ENCODE data around the gene DAW1. TPM values are rescaled to one million over a fixed set of nuclear protein-coding genes. Genes with fewer than 3 reads are reported as not detected.

DAW1 gene
- total RNA-seq, 2 experiments from 2014 or later: not detected

DNA sequence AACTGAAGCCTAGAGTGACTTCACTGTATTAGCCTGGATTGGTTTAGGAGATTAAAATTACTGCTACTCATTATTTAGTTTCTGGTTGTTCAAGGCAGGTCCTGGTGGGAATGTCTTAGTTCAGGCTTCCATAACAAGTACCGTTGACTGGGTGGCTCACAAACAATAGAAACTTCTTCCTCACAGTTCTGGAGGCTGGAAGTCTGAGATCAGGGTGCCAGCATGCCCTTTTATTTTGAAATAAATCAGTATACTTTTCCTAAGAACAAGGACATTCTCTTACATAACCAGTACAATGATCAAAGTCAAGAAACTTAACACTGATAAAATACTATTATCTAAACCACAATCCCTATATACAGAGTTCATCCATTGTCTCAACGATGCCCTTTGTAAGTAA lies 4.0 kb upstream of the DAW1 start:
- Mint-ChIP-seq H3K27me3 (peaks cover 12% of the 10 kb centered on the region), H3K4me1 (no peaks in the 10 kb centered on the region), H3K4me3 (no peak overlapping the region), H3K36me3 (no peaks in the 10 kb centered on the region), H3K27ac (no peak overlapping the region), H3K9me3 (ENCODE audit: low read depth) (no peaks in the 10 kb centered on the region)
- no peak for ATAC-seq
- CTCF ChIA-PET: no interaction called here
- no peak for DNase-seq

DNA sequence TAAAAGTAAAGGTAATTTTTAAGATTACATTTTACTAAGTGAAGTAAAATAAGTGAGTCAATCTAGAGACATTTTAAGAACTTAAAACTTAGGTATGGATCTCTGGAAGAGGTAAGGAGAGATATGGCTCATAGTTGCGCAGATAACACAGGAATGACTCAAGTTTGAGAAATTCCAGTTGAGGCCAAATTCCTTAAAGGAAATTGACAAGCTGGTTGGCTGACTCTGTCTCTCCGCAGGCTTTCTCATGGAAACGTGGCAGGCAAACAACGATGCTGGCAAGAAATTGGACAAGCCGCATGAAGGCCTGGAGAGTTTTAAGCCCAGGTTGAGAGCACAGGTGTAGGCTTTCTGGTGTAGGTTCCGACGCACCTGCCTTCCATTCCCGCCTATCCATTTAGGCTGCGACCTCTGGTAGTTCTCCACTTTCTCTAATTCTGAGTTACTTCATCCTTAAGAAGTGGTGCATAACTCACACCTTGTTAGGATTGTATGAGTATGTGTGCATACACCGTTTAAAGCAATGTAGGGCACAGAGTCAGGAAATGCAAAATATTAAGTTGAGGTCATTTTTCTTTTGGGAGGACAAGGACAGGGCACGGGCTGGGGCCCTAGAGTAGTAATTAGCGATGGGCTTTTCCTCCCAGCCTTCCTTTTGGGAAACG lies 589 bp upstream of the DAW1 start:
- Mint-ChIP-seq H3K27me3 (peaks cover 19% of the 10 kb centered on the region), H3K9me3 (ENCODE audit: low read depth) (no peaks in the 10 kb centered on the region), H3K4me3 (no peak overlapping the region), H3K36me3 (no peaks in the 10 kb centered on the region), H3K27ac (no peak overlapping the region), H3K4me1 (no peaks in the 10 kb centered on the region)
- DNase-seq (no peak), ATAC-seq (no peak)
- CTCF ChIA-PET: interaction anchor here (1.3 to 1.4 kb wide), 2 partner anchors 9 to 16 kb away, joined by 3 to 7 read pairs; no protein-coding TSS in a partner anchor

DNA sequence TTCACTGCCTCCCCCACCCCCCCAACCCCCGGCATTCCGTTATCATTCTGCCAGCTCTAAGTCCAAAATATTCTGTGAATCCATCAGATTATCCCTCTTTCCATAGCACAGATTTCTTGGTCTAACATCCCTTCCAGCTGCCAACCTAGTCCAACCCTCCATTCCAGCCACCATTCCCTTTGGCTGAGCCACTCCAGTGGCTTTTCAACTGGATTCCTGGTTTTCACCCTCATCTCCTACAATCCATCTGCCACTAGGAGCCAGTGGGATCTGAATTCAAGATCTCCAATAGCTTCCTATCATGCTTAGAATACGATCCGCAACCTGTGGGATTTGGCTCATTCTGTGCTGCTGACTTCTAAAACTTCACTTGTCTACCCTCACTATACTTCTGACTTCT lies 1.2 kb downstream of the DAW1 start:
- CTCF ChIA-PET: no interaction called here
- DNase-seq (no peak), ATAC-seq (no peak)
- Mint-ChIP-seq H3K9me3 (ENCODE audit: low read depth) (no peaks in the 10 kb centered on the region), H3K36me3 (no peaks in the 10 kb centered on the region), H3K27ac (no peak overlapping the region), H3K4me1 (no peaks in the 10 kb centered on the region), H3K4me3 (no peak overlapping the region), H3K27me3 (peaks cover 19% of the 10 kb centered on the region)

DNA sequence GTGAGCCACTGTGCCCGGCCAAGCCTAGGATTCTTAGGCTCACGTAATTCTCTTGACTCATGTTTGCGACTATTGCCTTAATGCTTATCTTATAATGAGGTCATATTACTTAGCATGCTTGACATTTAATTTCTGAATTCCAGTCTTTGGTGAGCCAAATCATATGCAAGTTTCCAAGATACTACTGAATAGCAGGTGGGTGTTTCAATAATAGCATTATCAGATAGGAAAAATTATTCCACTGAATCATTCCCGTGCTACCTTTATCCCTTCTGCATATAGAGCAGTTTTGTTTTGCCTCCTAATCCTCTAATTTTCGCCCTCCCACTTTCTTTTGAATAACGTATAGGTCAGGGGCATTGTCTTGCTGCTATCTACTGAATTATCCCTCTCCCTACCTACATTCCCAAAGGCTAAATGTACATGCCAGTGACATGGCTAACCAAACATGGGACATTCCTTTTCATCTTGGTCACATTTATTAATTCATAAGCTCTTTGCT lies 4.9 kb downstream of the DAW1 start:
- Mint-ChIP-seq H3K27ac (no peak overlapping the region), H3K36me3 (no peaks in the 10 kb centered on the region), H3K27me3 (peaks cover 10% of the 10 kb centered on the region), H3K4me1 (no peaks in the 10 kb centered on the region), H3K9me3 (ENCODE audit: low read depth) (no peaks in the 10 kb centered on the region), H3K4me3 (no peak overlapping the region)
- CTCF ChIA-PET: no interaction called here
- DNase-seq (no peak), ATAC-seq (no peak)

DNA sequence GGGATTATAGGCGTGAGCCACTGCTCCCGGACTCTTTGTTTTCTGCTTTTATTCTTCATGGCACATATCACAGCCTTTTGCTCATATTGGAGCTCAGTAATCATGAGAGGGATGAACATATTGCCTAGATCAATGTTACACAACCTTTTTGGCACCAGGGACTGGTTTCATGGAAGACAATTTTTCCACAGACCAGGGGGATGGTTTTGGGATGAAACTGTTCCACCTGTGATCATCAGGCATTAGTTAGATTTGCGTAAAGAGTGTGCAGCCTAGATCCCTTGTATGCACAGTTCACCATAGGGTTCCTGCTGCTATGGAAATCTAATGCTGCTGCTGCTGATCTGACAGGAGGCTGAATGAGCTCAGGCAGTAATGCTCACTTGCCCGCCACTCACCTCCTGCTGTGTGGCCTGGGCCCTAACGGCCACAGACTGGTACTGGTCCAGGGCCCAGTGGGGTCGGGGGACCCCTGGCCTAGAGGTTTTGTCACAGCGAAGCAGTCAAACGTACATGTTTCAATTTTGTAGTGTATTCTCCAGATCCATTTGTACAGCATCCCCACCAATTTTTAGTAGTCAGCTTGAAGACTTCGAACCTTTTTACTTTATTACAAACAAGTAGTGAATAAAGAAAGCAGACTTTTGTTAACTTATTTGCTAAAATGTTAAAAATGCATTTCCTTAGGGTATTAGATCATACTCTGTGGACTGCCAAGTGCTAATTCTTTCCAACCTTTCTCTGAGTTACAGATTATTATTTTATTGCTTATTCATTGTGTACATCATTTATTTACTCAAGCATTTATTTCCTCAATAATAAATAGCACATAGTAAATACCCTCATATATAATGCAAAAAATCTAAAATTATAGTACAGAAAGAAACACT lies 6.2 kb downstream of the DAW1 start:
- ATAC-seq: no peak
- H3K9me3 Mint-ChIP-seq (ENCODE audit: low read depth): no peaks in the 10 kb centered on the region
- H3K27ac Mint-ChIP-seq: no peak overlapping the region
- H3K27me3 Mint-ChIP-seq: peaks cover 6% of the 10 kb centered on the region
- no peaks in the 10 kb centered on the region for H3K36me3 Mint-ChIP-seq
- CTCF ChIA-PET: no interaction called here
- H3K4me1 Mint-ChIP-seq: no peaks in the 10 kb centered on the region
- DNase-seq: no peak
- H3K4me3 Mint-ChIP-seq: no peak overlapping the region

DNA sequence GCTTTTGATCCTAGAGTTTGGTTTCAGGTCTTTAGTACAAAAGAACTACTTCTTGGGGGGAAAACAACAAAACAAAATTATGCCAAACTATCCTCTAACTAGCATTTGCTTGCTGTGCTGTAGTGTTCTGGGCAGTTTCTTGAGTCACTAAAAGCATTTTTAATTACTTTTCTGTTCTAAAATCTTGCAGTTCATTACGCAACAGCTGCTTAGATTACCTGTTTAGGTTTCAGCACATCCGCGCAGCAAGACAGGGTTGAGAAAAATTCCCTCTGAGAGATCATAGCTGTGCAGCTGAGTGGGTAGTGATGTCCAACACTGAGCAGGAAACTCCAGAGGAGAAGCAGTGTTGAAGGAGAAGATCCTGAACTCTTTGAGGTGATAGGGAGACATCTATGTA lies 9.0 kb downstream of the DAW1 start:
- no peaks in the 10 kb centered on the region for H3K36me3 Mint-ChIP-seq
- no peak for DNase-seq
- CTCF ChIA-PET: interaction anchor here (1.7 kb wide), 1 partner anchor 18 kb away, joined by 4 read pairs; no protein-coding TSS in a partner anchor
- H3K4me1 Mint-ChIP-seq: peaks cover 2% of the 10 kb centered on the region
- H3K4me3 Mint-ChIP-seq: no peak overlapping the region
- no peak overlapping the region for H3K27ac Mint-ChIP-seq
- no peaks in the 10 kb centered on the region for H3K27me3 Mint-ChIP-seq
- no peak for ATAC-seq
- no peaks in the 10 kb centered on the region for H3K9me3 Mint-ChIP-seq (ENCODE audit: low read depth)

DNA sequence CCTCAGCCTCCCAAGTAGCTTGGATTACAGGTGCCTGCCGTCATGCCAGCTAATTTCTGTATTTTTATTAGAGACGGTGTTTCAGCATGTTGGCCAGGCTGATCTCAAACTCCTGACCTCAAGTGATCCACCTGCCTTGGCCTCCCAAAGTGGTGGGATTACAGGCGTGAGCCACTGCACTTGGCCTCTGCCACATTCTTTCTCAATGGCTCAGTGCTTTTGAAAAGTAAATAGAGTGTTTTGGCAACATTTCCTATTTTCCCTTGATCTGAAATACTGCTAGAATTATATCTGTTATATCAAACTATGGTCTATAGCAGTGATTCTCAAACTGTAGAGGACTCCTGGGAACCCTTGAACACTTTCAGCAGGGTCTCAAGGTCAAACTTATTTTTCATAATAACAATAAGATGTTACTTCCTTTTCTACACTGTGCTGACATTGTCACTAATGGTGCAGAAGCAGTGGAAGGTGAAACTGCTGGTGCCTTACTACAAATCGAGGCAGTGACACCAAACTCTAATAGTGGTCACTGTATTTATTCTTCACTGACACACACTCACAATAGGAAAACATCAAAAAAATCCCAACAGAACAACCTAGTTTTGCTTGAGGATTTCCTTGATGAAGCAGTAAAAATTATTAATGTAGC lies 10.6 kb downstream of the DAW1 start:
- no peak for ATAC-seq
- no peak overlapping the region for H3K4me3 Mint-ChIP-seq
- CTCF ChIA-PET: no interaction called here

DNA sequence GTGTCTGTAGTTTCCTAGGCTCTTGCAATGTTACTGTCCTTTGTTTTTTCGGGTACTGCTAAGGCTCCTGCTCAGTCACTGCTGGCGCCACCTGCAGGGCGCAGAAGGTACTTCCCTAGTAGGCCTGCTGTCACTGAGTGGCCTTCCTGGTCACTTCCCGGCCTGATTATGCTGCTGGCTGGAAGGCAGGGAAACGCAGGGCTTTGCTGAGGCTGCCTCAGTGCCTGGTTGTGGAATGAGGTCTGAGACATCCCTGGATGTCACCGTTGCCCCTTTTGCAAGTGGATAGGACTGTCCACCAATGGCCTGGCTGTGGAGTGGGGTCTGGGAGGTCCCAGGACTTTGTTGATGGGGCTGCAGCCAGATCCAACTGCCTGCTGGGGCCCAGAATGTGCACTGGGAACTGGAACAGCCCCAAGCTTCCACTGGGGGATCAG lies 13.1 kb downstream of the DAW1 start:
- peaks cover 2% of the 10 kb centered on the region for H3K4me1 Mint-ChIP-seq
- H3K27me3 Mint-ChIP-seq: no peaks in the 10 kb centered on the region
- DNase-seq: peak; percentile 61
- no peak overlapping the region for H3K4me3 Mint-ChIP-seq
- H3K27ac Mint-ChIP-seq: no peak overlapping the region
- no peaks in the 10 kb centered on the region for H3K36me3 Mint-ChIP-seq
- peak; percentile 65 for ATAC-seq
- H3K9me3 Mint-ChIP-seq (ENCODE audit: low read depth): no peaks in the 10 kb centered on the region
- CTCF ChIA-PET: interaction anchor here (1.0 kb wide), 1 partner anchor 226 kb away, joined by 3 read pairs; no protein-coding TSS in a partner anchor

More for the DNA sequence above, 10.6 kb downstream of the DAW1 start:
- Mint-ChIP-seq H3K4me1 (peaks cover 2% of the 10 kb centered on the region), H3K27ac (no peak overlapping the region), H3K9me3 (ENCODE audit: low read depth) (no peaks in the 10 kb centered on the region), H3K36me3 (no peaks in the 10 kb centered on the region), H3K27me3 (no peaks in the 10 kb centered on the region)
- no peak for DNase-seq

DNA sequence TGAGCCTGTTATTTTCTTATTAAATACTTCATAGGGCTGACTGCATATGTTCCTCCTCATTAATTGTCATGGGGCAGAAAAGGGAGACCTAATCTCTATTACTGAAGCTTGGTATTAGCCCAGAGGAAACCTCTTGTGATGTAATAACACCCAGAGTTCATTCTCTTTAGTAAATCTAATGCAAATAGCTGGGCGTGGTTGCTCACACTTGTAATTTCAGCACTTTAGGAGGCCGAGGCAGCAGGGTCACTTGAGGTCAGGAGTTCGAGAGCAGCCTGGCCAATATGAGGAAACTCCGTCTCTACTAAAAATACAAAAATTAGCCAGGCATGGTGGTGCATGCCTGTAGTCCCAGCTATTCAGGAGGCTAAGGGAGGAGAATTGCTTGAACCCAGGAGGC lies 14.7 kb downstream of the DAW1 start:
- H3K4me1 Mint-ChIP-seq: peaks cover 2% of the 10 kb centered on the region
- CTCF ChIA-PET: interaction anchor here (1.1 to 1.2 kb wide), 2 partner anchors 15 to 228 kb away, joined by 3 to 5 read pairs; partner anchors contain the start of gene DAW1
- H3K27me3 Mint-ChIP-seq: no peaks in the 10 kb centered on the region
- ATAC-seq (no peak), DNase-seq (no peak)
- no peaks in the 10 kb centered on the region for H3K36me3 Mint-ChIP-seq
- no peaks in the 10 kb centered on the region for H3K9me3 Mint-ChIP-seq (ENCODE audit: low read depth)
- no peak overlapping the region for H3K4me3 Mint-ChIP-seq
- H3K27ac Mint-ChIP-seq: no peak overlapping the region

DNA sequence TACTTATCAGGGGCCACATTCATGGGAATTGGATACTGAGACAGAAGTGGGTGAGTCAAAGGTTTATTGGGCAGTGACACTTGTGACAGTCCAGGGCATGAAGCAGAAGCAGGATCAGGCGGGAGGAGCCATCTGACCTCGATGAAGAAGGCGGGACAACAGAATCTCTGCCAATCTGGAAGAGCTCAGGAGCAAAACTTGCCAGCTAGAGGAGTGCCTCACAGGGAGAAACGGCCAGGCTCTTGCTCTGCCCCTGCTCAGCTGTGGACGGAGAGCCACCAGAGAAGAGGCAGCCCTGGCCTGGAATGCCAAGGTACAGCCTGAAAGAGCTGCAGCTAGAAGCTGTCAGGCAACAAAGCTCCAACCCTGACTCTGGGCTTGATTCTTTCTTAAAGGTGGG lies 16.9 kb downstream of the DAW1 start:
- DNase-seq: no peak
- H3K9me3 Mint-ChIP-seq (ENCODE audit: low read depth): no peaks in the 10 kb centered on the region
- no peak overlapping the region for H3K4me3 Mint-ChIP-seq
- no peaks in the 10 kb centered on the region for H3K36me3 Mint-ChIP-seq
- peaks cover 2% of the 10 kb centered on the region for H3K4me1 Mint-ChIP-seq
- H3K27me3 Mint-ChIP-seq: no peaks in the 10 kb centered on the region
- CTCF ChIA-PET: interaction anchor here (0.6 to 1.4 kb wide), 2 partner anchors 651 to 1386 kb away, joined by 4 to 7 read pairs; no protein-coding TSS in a partner anchor
- H3K27ac Mint-ChIP-seq: no peak overlapping the region
- no peak for ATAC-seq

DNA sequence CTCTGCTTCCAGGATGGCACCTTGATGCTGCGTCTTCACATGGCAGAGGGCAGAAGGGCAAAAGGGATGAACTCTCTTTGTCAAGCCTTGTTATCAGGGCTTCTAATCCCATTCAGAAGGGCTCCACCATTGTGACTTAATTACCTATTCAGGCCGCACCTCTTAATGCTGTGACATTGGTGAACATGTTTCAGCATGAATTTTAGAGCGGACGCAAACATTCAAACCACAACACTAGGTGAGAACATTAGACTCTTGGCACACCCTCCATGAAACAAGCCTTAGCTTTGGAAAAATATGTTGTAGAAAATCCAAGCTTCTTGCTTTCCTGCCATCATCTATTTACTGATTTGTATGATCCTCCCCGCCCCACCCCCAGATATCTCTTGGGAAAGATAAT lies 17.9 kb downstream of the DAW1 start:
- H3K4me1 Mint-ChIP-seq: peaks cover under 1% of the 10 kb centered on the region
- CTCF ChIA-PET: no interaction called here
- no peaks in the 10 kb centered on the region for H3K9me3 Mint-ChIP-seq (ENCODE audit: low read depth)
- DNase-seq: no peak
- H3K36me3 Mint-ChIP-seq: no peaks in the 10 kb centered on the region
- no peak overlapping the region for H3K4me3 Mint-ChIP-seq
- peaks cover under 1% of the 10 kb centered on the region for H3K27me3 Mint-ChIP-seq
- H3K27ac Mint-ChIP-seq: no peak overlapping the region
- ATAC-seq: no peak

DNA sequence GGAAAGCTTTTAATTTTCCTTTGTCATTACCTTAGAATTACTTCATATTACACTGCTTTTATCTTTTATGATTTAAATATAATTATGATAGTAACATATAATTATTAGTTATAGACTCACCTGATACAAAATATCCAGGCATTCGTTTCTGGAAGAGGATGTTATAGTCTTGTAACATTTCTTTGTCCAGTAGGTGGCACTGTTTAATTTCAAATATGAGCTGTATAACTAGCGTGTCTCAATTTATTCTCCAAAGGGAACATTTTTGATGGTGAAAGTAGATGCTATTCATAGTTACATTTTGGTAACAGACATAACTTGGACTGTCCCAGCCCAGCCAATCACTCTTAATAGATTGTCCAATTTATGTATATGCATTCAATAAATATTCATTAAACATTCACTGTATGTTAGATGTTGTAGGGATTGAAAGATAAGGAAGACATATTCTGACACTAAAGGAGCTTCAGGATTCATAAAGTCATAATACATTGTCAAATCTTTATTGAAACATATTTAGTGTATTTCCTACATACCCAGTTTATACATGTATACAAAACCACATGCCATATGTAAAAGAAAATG lies 19.2 kb downstream of the DAW1 start:
- Mint-ChIP-seq H3K36me3 (no peaks in the 10 kb centered on the region), H3K4me3 (no peak overlapping the region), H3K9me3 (ENCODE audit: low read depth) (no peaks in the 10 kb centered on the region), H3K27ac (no peak overlapping the region), H3K4me1 (no peaks in the 10 kb centered on the region), H3K27me3 (peaks cover 3% of the 10 kb centered on the region)
- CTCF ChIA-PET: interaction anchor here (0.7 to 1.6 kb wide), 6 partner anchors 9 to 1696 kb away, joined by 3 to 12 read pairs (median 4); no protein-coding TSS in a partner anchor
- DNase-seq (no peak), ATAC-seq (no peak)

DNA sequence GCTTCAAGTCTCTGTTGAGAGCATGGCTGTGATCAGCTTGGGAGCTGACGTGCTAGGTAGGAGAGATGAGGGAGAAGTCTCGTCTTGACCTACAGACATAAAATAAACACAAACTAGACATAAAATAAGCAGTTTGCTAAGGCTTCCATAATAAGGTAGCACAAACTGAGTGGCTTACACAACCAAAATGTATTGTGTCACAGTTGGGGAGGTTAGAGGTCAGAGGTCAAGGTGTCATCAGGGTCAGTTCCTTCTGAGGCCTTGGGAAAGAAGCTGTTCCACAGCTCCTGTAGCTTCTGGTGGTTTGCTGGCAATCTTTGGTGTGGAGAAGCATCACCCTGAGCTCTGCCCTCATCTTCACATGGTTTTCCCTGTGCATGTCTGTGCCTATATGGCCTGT lies 20.2 kb downstream of the DAW1 start:
- H3K9me3 Mint-ChIP-seq (ENCODE audit: low read depth): no peaks in the 10 kb centered on the region

More for the DNA sequence above, 20.2 kb downstream of the DAW1 start:
- Mint-ChIP-seq H3K36me3 (no peaks in the 10 kb centered on the region), H3K4me1 (no peaks in the 10 kb centered on the region), H3K27me3 (peaks cover 3% of the 10 kb centered on the region), H3K27ac (no peak overlapping the region), H3K4me3 (no peak overlapping the region)
- ATAC-seq (no peak), DNase-seq (no peak)
- CTCF ChIA-PET: no interaction called here

Data from activated CD8-positive, alpha-beta memory T cell treated with anti-CD3 and anti-CD28 coated beads, Interleukin-2, amount 10 ng/mL, durations not matched to agents 7 days and 5 days (primary cell).